Body of pancreas (tissue), 4 donors: Measurements from ENCODE around the gene SPOCD1.

ENCODE experiments used
- CTCF ChIP-seq, 7 experiments: fragments of 450-650 bp in 4 of 7; fragments of 200-600 bp in 3 of 7; sonication (generic) in 3 of 7; IDR thresholded peaks; one replicate each; pipeline ENCODE4 v1.5.1; 2016 to 2019; ENCODE audit warnings: antibody characterized with exemption in 7 of 7
- POLR2A ChIP-seq, 3 donors: fragments of 450-650 bp; IDR thresholded peaks; one replicate each; pipeline ENCODE4 v1.6.1; 2016; ENCODE audit warnings: antibody characterized with exemption in 3 of 3, mild to moderate bottlenecking in 2 of 3

GRCh38 chr1:31768407-31768907 lies 47.4 kb downstream of the SPOCD1 start:
- TF ChIP-seq CTCF (IDR thresholded peaks at IDR 0.05) (no peak), POLR2A (IDR thresholded peaks at IDR 0.05) (no peak)
